NCI-H1694 treated with DMSO at 0.1 percent for 48 hours (cell line): Measurements from ENCODE around the gene DEFB121.

ENCODE experiments used
- DNase-seq: peaks from one replicate; lab custom pipeline; 2025; lab: John Stamatoyannopoulos, UW

Gene DEFB121

GRCh38 chr20:31363295-31363694 is 42.7 kb downstream of the DEFB121 start:
- no peak for DNase-seq

GRCh38 chr20:31355981-31356380 is 50.0 kb downstream of the DEFB121 start:
- no peak for DNase-seq
